Measurements from ENCODE around the gene TUBA1A.
"Not testable (repeated sequence)": the region's sequence is repeated elsewhere in the genome, so short reads cannot be mapped to it uniquely, and the experiment has no call there.

TUBA1A gene

GRCh38 chr12:49188916-49189367 is at the start of gene TUBA1A:
Gene TUBA1A (minus strand): TSS chr12:49189080. CDS start chr12:49188979, 101 bp downstream.
- DNase-seq, result peak; percentile 98 to 99

DNA sequence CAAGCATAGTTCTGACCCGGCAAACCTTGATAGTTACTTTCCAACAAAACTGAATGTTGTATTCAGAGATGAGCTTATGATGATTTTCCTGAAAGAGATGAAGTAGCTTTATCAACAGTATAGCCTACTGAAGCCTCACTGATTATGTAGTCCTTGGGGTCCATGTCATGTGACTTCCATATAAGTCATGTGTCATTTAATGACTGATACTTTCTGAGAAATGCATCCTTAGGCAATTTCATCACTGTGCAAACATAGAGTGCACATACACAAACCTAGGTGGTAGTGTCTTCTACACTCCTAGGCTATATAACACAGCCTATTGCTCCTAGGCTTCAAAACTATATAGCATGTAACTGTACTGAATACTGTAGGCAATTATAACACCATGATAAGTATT is 47.5 kb upstream of the TUBA1A start:
- DNase-seq, result no peak

- DNase-seq, result peak; percentile 72 to 80
These were observed 45.1 kb upstream of the TUBA1A start for GRCh38 chr12:49233842-49234526.

DNA sequence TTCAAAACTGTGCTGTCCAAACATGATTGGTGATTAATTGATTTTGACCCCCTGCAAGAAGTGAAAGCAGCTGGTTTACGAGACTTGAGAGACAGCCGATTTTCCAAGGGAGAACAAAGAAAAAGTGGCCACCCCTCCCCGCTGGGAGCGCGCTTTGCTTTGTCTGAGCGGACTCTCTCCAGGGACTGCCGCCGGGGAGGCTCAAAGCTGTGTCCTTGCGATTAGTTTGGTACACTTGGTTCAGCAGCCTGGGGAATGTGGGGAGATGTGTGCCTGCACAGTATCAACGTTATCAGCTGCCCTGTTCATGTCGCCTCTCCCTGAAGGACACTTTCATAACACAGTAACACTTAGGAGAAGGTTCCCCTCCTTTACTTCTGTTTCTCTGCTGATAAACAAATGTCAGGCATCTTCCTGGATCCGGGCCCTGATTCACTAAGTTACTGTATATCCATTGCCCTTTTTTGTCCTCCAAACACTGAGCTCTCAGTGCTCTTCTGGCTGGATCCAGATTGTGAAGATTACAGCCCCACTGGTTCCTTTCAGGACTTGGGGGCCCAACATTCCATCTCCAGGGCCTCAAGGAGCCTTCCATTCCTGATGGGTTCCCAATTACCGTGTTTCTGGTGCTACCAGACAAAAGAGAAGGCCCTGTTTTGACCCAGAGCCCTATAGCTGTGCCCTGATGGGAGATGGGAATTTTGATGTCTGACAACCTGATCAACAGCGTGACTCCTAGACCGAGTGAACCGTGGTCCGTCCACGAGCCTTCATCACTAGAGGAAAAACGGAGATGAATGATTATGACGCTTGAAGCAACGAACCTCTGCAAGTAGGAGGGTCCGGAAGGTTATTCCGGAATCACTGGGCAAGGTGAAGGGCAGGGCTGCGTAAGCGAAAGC is 44.3 kb upstream of the TUBA1A start:
- peak; percentile 78 to 90 for DNase-seq

DNA sequence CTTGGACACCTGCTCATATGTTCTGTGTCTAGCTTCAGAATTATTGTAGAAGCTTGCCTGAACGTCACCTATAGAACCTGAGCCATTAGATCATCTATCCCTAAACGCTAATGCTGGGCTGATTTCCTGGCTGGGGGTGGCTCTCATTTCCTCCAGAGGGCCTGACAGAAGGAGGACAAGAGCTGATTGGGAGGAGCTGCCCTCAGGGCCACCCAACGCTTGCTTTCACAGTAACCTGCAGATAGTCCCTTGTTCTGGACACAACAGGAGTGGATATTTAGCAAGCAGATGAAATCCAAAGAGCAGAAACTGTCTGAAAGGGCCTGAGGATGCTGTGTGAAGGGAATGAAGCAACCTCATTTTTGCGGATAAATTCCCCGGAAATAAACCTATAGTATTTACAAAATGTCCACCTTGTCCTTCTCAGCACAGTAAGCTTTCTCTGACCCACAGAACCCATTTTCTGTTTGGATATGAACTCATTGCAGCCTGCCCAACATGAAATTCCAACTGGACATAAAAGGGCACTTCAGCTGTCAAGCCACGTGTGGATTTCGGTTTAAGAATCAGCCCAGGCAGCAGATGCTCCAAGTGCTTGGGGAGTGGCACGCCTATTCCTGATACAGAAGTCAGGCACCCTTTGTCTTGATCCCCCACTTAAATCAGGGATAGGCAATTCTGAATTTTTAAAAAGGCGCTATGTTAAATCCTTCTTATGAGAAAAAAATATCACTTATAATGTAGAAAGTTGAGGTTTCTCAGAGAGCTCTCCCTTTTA is 43.2 kb upstream of the TUBA1A start:
- DNase-seq, result peak; percentile 86 to 89

DNA sequence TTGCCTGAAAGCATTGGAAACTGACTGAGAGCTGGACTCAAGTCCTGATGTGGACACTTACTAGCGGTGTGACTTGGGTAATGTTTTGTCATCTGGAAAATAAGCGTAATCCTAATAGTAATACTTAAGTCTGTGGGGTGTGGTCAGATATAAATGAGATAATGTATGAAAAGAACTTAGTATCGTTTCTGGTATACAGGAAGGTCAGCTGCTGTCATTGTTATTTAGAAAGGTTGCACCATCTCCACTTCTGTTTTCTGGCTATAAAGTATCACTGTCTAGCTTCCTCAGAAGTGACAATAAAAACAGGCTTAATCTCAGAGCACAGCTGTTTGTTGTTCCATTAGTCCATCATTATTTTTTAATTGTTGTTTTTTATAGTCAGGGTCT is 41.9 kb upstream of the TUBA1A start:
- no peak for DNase-seq

DNA sequence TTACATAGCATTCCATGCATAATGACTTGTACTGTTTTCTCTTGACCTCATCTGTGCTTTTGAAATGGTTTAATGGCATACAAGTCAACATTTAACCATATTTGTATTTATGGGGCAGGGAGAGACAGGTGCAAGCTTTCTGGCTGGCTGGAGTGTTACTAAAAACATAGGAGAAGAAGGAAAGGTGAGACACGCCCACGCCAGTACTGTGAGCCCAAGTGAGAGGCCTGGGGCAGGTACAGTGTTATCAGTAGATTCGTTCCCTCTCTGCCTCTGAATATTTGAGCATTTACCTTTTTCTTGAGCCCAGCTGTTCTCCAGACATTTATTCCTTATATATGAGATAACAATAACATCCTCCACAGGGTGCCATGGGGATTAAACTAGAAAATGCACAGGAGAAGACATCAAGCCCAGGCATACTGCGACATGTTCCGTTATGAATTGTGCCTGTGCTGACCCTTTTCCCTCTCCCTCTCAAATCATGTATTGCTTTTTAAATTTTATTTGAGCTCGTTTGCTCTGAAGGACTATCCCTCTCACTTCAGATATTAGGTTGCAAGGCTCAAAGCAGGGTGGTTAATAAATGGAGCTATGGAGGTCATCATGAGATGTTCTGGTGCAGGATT is 41.4 kb upstream of the TUBA1A start:
- DNase-seq, result peak; percentile 70 to 74

- DNase-seq, result no peak
These were observed 39.8 kb upstream of the TUBA1A start for GRCh38 chr12:49228653-49229052.

DNA sequence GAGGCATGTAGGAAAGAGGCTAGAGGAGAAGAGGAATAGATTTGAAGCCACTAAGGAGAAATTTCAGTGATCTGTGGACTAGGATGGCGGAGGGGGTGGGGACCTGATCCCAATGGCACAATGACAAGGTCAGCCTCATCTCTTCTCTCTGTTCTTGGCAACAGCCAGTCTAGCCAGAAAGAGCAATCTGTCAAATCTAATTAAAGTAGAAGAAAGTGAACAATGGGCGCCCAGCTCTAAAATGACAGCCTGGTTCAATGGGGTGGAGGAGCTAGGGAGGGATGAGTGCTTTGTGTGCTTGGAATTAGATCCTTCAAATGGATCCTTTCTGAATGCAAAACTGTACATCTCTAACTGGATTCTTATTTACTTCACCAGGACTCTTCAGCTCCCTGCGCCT is 38.8 kb upstream of the TUBA1A start:
- DNase-seq, result peak; percentile 55 to 76

- DNase-seq, result no peak
These were observed 36.8 kb upstream of the TUBA1A start for GRCh38 chr12:49225576-49226166.

- DNase-seq, result no peak
These were observed 34.9 kb upstream of the TUBA1A start for GRCh38 chr12:49223590-49224369.

- no peak for DNase-seq
These were observed 34.2 kb upstream of the TUBA1A start for GRCh38 chr12:49223122-49223521.

GRCh38 chr12:49220972-49221371 is 32.1 kb upstream of the TUBA1A start:
- no peak for DNase-seq

DNA sequence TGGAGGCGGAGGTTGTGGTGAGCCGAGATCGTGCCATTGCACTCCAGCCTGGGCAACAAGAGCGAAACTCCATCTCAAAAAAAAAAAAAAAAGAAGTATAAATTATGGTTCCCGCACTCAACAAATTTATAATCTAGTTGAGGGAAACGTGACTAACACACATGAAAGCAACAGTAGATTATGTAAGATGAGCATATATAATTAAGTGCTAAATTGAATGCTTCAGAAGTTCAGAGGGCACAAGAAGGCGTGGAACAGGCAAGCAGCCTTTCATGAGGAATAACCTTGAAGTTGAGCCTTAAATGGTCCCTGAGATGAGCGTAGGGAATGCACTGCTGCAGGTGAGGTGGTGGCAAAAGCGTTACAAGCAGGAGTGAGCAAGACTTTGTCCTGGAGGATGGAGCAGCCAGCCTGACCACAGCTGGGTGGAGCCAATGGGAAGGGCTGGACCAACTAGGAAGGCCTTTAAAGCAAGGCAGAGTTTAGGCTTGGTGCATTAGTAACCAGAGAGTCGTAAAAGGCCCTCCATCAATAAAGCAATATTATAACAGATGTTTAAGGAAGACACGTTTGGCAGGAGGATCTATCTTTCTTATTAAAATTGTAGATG is 30.6 kb upstream of the TUBA1A start:
- no peak for DNase-seq

GRCh38 chr12:49212572-49212971 is 23.7 kb upstream of the TUBA1A start:
- DNase-seq, result no peak

DNA sequence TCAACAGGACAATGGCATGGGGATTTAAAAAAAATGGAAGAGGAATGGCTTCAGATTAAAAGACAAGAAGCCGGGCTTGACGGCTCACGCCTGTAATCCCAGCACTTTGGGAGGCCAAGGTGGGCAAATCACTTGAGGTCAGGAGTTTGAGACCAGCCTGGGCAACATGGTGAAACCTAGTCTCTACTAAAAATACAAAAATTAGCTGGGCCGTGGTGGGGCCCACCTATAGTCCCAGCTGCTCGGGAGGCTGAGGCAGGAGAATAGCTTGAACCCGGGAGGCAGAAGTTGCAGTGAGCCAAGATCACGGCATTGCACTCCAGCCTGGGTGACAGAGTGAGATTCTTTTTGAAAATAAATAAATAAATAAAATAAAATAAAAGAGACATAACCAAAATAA is 21.8 kb upstream of the TUBA1A start:
- not testable (repeated sequence) for DNase-seq

GRCh38 chr12:49208676-49209075 is 19.8 kb upstream of the TUBA1A start:
- no peak for DNase-seq

DNA sequence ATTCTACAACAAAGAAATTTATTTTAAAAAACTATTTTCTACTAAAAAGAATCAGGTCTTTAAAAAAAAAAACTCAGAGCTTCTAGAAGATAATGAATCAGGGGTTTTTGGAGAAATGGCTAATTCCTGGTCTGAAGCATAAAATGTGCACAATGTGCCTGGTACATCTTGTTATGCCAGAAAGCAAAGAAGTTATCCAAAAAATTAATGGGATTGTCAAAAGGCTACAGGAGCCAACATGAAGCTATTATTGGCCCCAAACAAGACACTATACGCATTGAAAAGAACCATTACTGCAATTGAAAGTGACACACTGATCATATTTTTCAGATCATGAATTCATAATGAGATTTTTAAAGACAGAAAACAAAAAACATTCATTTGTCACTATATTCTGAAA is 19.3 kb upstream of the TUBA1A start:
- DNase-seq, result no peak

GRCh38 chr12:49206389-49206788 is 17.5 kb upstream of the TUBA1A start:
- DNase-seq, result no peak

- DNase-seq, result peak in 1 of 2 experiments; percentile 86
These were observed 12.9 kb upstream of the TUBA1A start for GRCh38 chr12:49201595-49202295.
